Osteocyte (in vitro differentiated cells): ENCODE measurements around the gene HINFP. TPM values are rescaled to one million over a fixed set of nuclear protein-coding genes. Genes with fewer than 3 reads are reported as not detected.
A peak's percentile ranks its signal among the peaks of the same experiment; 100 is the strongest.

Source experiments
- DNase-seq: peaks from one replicate; pipeline ENCODE4 v3.0.0; 2021; ENCODE audit warnings: mixed read lengths; ENCODE audit not compliant: unreplicated experiment; ENCODE audit errors: extremely low spot score
- H3K27ac Mint-ChIP-seq: one replicate; pipeline ENCODE4 v1.8.0; 2021; ENCODE audit warnings: mild to moderate bottlenecking, mixed read lengths; ENCODE audit not compliant: unreplicated experiment
- H3K27me3 Mint-ChIP-seq: one replicate; pipeline ENCODE4 v1.8.0; 2021; ENCODE audit warnings: mixed read lengths; ENCODE audit not compliant: unreplicated experiment
- H3K36me3 Mint-ChIP-seq: one replicate; pipeline ENCODE4 v1.8.0; 2021; ENCODE audit warnings: mixed read lengths; ENCODE audit not compliant: unreplicated experiment
- H3K4me1 Mint-ChIP-seq: one replicate; pipeline ENCODE4 v1.8.0; 2021; ENCODE audit warnings: mixed read lengths; ENCODE audit not compliant: unreplicated experiment
- H3K4me3 Mint-ChIP-seq: one replicate; pipeline ENCODE4 v1.8.0; 2021; ENCODE audit warnings: mild to moderate bottlenecking, moderate library complexity, mixed read lengths; ENCODE audit not compliant: unreplicated experiment
- H3K9me3 Mint-ChIP-seq: one replicate; pipeline ENCODE4 v1.8.0; 2021; ENCODE audit warnings: mixed read lengths; ENCODE audit not compliant: unreplicated experiment
- total RNA-seq: library from RNA; stranded (reverse); gene quantifications from 2 replicates; pipeline ENCODE4 v1.2.1, GENCODE V29; 2021
- TF ChIP-seq, protein P1 (sequence below): fragments of 200-600 bp; sonication (generic); IDR thresholded peaks from 2 replicates; pipeline ENCODE4 v1.5.0; 2021; ENCODE audit warnings: antibody characterized with exemption, mild to moderate bottlenecking, moderate library complexity

Gene HINFP
- total RNA-seq, 1 donor from 2014 or later, result 26.1 TPM

DNA sequence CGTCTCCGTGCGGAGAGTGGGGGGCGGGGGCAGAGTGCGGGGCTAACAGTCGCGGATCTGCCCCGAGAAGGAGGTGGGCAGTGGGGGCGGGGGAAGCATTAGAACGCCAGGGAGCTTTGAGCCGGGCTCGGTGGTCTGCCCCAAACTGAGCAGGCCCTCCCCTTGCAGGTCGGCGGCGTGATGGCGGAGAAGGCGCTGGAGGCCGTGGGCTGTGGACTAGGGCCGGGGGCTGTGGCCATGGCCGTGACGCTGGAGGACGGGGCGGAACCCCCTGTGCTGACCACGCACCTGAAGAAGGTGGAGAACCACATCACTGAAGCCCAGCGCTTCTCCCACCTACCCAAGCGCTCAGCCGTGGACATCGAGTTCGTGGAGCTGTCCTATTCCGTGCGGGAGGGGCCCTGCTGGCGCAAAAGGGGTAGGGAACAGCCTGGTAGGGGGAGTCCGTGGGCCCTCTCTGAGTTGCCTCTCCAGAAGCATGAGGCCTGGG, 28.5 kb downstream of the HINFP start:
- TF ChIP-seq, protein P1, sequence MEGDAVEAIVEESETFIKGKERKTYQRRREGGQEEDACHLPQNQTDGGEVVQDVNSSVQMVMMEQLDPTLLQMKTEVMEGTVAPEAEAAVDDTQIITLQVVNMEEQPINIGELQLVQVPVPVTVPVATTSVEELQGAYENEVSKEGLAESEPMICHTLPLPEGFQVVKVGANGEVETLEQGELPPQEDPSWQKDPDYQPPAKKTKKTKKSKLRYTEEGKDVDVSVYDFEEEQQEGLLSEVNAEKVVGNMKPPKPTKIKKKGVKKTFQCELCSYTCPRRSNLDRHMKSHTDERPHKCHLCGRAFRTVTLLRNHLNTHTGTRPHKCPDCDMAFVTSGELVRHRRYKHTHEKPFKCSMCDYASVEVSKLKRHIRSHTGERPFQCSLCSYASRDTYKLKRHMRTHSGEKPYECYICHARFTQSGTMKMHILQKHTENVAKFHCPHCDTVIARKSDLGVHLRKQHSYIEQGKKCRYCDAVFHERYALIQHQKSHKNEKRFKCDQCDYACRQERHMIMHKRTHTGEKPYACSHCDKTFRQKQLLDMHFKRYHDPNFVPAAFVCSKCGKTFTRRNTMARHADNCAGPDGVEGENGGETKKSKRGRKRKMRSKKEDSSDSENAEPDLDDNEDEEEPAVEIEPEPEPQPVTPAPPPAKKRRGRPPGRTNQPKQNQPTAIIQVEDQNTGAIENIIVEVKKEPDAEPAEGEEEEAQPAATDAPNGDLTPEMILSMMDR, result no peak
- peaks cover 12% of the 10 kb centered on the region for H3K4me1 Mint-ChIP-seq
- H3K27me3 Mint-ChIP-seq, result peaks cover 16% of the 10 kb centered on the region
- DNase-seq, result no peak
- H3K9me3 Mint-ChIP-seq, result no peaks in the 10 kb centered on the region
- H3K27ac Mint-ChIP-seq, result no peak overlapping the region
- no peaks in the 10 kb centered on the region for H3K36me3 Mint-ChIP-seq
- peak overlapping the region; percentile 64 for H3K4me3 Mint-ChIP-seq

DNA sequence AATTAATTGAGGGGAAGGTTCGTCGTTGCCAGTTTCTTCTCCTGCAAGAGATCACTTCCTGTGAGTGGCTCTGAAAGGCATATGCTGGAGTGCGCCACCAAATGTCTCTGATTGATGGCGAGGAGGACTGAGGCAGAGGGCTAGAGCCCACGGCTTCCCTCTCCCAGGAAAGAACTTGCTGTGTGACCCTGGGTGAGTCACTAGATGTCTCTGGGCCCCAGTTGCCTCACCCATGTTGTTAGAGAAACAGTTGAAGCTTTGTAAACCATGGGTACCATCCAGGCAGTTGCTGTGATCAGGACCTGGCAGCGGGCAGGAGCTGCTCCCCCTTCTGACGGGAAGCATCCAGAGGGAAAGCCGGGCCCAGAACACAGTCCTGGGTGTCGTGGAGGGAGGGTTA, 30.7 kb downstream of the HINFP start:
- H3K4me3 Mint-ChIP-seq, result no peak overlapping the region
- TF ChIP-seq, protein P1, result no peak
- H3K9me3 Mint-ChIP-seq, result no peaks in the 10 kb centered on the region
- H3K4me1 Mint-ChIP-seq, result peaks cover 10% of the 10 kb centered on the region
- H3K27ac Mint-ChIP-seq, result no peak overlapping the region
- H3K27me3 Mint-ChIP-seq, result peaks cover 10% of the 10 kb centered on the region
- DNase-seq, result no peak
- H3K36me3 Mint-ChIP-seq, result no peaks in the 10 kb centered on the region

DNA sequence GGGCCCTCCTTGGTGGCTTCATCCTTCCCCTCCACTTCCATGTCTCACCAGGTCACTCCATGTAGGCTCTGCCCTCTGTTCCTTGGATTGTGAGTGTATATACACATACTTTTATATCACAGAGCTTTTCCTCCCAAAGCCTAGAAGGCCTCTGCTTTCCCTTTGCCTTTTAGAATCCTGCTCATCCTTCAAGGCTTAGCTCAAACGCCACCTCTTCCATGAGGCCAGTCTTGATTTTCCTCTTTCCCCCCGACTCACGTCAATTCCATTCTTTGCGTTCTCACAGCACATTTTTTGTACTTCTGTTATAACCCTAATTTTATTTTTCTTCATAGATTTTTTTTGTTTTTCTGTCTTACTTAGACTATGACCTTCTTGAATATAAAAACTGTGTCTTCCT, 31.2 kb downstream of the HINFP start:
- TF ChIP-seq, protein P1, result no peak
- no peak for DNase-seq
- no peaks in the 10 kb centered on the region for H3K36me3 Mint-ChIP-seq
- H3K4me3 Mint-ChIP-seq, result no peak overlapping the region
- H3K9me3 Mint-ChIP-seq, result no peaks in the 10 kb centered on the region
- H3K4me1 Mint-ChIP-seq, result peaks cover 10% of the 10 kb centered on the region
- H3K27ac Mint-ChIP-seq, result no peak overlapping the region
- peaks cover 5% of the 10 kb centered on the region for H3K27me3 Mint-ChIP-seq

DNA sequence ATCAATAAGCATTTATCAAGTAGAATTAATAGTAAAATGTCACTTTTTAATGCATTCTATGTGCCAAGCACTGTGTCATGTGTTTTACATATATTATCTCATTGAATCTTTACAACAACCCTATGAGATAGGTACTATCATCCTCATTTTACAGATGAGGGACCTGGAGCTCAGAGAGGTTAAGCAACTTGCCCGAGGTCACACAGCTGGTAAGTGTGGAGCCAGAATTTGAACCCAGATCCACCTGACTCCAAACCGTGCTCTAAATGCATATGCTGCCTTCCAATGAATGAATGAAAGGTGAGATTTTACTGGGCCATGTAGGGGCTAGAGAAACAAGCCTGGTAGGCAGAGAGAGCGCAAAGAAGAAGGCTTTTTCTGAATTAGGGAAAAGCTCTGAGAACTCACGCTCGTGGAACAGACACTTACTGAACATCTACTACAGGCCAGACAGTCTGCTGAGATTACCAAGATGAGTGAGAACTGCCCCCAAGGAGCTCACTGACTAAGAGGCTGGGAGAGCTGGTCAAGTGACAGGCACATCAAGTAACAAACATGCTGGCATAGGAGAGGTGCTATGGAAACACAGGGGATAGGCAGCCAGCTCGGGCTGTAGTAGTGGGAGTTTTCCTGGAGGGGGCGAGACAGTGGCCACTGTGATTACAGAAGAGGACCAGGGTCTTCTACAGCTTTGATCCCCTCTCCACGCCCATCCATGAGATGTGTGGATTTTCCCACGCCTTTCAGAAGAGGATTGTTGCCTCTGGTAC, 31.9 kb downstream of the HINFP start:
- DNase-seq, result no peak
- Mint-ChIP-seq H3K27ac (no peak overlapping the region), H3K9me3 (no peaks in the 10 kb centered on the region), H3K4me1 (peaks cover 10% of the 10 kb centered on the region), H3K36me3 (no peaks in the 10 kb centered on the region), H3K27me3 (no peaks in the 10 kb centered on the region), H3K4me3 (no peak overlapping the region)
- TF ChIP-seq, protein P1, result no peak

DNA sequence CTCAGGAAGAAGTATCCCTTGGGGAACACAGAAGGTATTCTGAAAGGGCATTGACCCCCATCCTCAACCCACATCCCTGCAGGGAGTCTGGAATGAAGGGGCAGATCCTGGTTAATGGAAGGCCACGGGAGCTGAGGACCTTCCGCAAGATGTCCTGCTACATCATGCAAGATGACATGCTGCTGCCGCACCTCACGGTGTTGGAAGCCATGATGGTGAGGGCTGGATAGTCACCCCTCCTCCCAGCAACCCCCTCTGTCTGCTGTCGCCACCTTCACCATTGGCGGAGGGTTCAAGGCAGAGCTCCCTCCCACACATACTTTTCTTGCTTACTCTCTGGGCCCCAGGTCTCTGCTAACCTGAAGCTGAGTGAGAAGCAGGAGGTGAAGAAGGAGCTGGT, 32.8 kb downstream of the HINFP start:
- Mint-ChIP-seq H3K4me3 (no peak overlapping the region), H3K36me3 (no peaks in the 10 kb centered on the region), H3K27ac (no peak overlapping the region), H3K27me3 (no peaks in the 10 kb centered on the region), H3K9me3 (no peaks in the 10 kb centered on the region), H3K4me1 (peaks cover 6% of the 10 kb centered on the region)
- TF ChIP-seq, protein P1, result no peak
- no peak for DNase-seq
